ENCODE data around the gene KRT81. TPM values are rescaled to one million over a fixed set of nuclear protein-coding genes. Genes with fewer than 3 reads are reported as not detected.

KRT81 gene
- total RNA-seq, 2 donors from 2014 or later: not detected

- Histone ChIP-seq H3K9me3 (no peaks in the 10 kb centered on the region), H3K27me3 (no peaks in the 10 kb centered on the region), H3K4me3 (no peak overlapping the region), H3K4me1 (peaks cover 0 to 24% of the 10 kb centered on the region in 2 donors), H3K36me3 (no peaks in the 10 kb centered on the region), H3K27ac (no peak overlapping the region)
- TF ChIP-seq CTCF (IDR thresholded peaks at IDR 0.05): no peak
- no peak for DNase-seq (ENCODE audit: low spot score)
These were observed 20.8 kb upstream of the KRT81 start for GRCh38 chr12:52312086-52312485.

DNA sequence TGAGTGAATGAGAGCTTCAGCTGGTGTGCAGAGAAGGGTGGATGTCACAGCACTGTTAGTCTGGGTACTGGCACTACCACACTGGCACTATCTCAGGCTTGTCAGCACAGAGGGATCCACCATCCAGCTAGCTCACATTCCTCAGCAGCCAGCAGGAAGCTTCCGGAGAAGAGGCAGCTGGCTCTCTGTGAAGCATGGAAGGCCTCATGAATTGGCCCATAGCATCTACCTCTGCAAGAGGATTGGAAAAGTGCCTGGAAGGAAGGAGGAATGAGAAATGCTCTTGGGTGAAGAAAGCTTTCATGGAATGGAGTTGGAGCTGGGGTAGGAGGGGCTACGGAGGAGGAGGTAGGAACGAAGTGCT lies 19.9 kb upstream of the KRT81 start:
- H3K27ac ChIP-seq: no peak overlapping the region
- TF ChIP-seq CTCF (IDR thresholded peaks at IDR 0.05): no peak
- no peaks in the 10 kb centered on the region for H3K27me3 ChIP-seq
- H3K4me3 ChIP-seq: no peak overlapping the region
- peaks cover 0 to 24% of the 10 kb centered on the region in 2 donors for H3K4me1 ChIP-seq
- DNase-seq (ENCODE audit: low spot score): no peak
- no peaks in the 10 kb centered on the region for H3K36me3 ChIP-seq
- no peaks in the 10 kb centered on the region for H3K9me3 ChIP-seq

DNA sequence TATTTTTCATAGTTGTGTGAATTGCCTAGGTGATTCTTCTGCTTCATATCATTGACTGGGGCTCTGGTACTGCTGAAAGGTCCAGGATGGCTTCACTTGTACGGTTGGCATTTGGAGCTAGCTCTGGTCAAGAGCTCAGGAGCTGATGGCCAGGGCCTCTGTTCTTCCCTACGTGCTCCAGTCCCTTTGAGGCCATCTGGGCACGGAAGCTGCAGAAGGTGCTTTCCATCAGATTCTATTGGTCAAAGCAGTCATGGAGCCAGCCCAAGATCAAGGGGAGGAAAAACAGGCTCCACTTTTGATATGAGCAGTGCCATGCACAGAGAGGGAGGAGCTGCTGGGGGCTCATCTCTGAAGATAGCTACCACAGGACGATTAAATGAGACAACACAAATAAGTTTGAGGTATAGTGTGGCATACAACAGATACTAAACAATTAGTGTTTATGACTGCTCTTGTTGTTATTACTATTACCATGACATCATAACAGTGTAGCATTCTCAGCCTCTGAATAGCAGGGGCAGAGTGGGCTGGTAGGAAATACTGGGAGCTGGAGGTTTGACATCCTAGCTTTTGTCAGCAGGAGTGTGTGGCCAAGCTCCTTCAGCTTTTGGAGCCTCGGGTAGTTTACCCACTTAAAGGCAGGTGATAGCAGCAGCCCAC lies 19.4 kb upstream of the KRT81 start:
- Histone ChIP-seq H3K9me3 (no peaks in the 10 kb centered on the region), H3K27me3 (no peaks in the 10 kb centered on the region), H3K4me3 (no peak overlapping the region), H3K27ac (no peak overlapping the region), H3K36me3 (no peaks in the 10 kb centered on the region), H3K4me1 (peaks cover 0 to 24% of the 10 kb centered on the region in 2 donors)
- TF ChIP-seq CTCF (IDR thresholded peaks at IDR 0.05): no peak
- no peak for DNase-seq (ENCODE audit: low spot score)

- Histone ChIP-seq H3K36me3 (no peaks in the 10 kb centered on the region), H3K27me3 (no peaks in the 10 kb centered on the region)
These were observed 17.6 kb upstream of the KRT81 start for GRCh38 chr12:52308806-52309425.

GRCh38 chr12:52307836-52308805 lies 16.8 kb upstream of the KRT81 start:
- peak overlapping the region; percentile 26 to 47 for H3K4me3 ChIP-seq
- no peak for DNase-seq (ENCODE audit: low spot score)
- H3K4me1 ChIP-seq: peaks cover 0 to 24% of the 10 kb centered on the region in 2 donors
- no peaks in the 10 kb centered on the region for H3K36me3 ChIP-seq
- no peaks in the 10 kb centered on the region for H3K27me3 ChIP-seq
- TF ChIP-seq CTCF (IDR thresholded peaks at IDR 0.05): peak in 1 of 2 donors; percentile 31
- H3K27ac ChIP-seq: no peak overlapping the region
- H3K9me3 ChIP-seq: no peaks in the 10 kb centered on the region

More at GRCh38 chr12:52308806-52309425, 17.6 kb upstream of the KRT81 start:
- no peak for DNase-seq (ENCODE audit: low spot score)
- Histone ChIP-seq H3K27ac (no peak overlapping the region), H3K4me1 (peaks cover 0 to 24% of the 10 kb centered on the region in 2 donors), H3K9me3 (no peaks in the 10 kb centered on the region), H3K4me3 (peak overlapping the region in 1 of 2 donors; percentile 47)
- no peak for TF ChIP-seq CTCF (IDR thresholded peaks at IDR 0.05)

All from right atrium auricular region (tissue), 2 donors.